Stimulated activated naive CD8-positive, alpha-beta T cell treated with anti-CD3 and anti-CD28 coated beads, Interleukin-15, Interleukin-2, amounts not matched to agents 100 U/mL and 50 U/mL, for 24 hours (primary cell): ENCODE results near the gene PTPRT.
"Not testable (repeated sequence)": the region's sequence is repeated elsewhere in the genome, so short reads cannot be mapped to it uniquely, and the experiment has no call there.

ENCODE experiments used
- ATAC-seq: fragments of 150-1000 bp; cut with Tn5 transposase; one replicate; pipeline ENCODE4 v1.10.0; 2021
- DNase-seq: peaks from one replicate; pipeline ENCODE4 v3.0.0; 2021

The PTPRT gene

GRCh38 chr20:42910808-42911207, 278.9 kb downstream of the PTPRT start:
- not testable (repeated sequence) for DNase-seq, ATAC-seq

GRCh38 chr20:42907730-42908129, 282.0 kb downstream of the PTPRT start:
- ATAC-seq = no peak
- DNase-seq = no peak

GRCh38 chr20:42906120-42906519, 283.6 kb downstream of the PTPRT start:
- DNase-seq (no peak), ATAC-seq (no peak)

GRCh38 chr20:42902509-42902908, 287.2 kb downstream of the PTPRT start:
- DNase-seq (no peak), ATAC-seq (no peak)

GRCh38 chr20:42901689-42902440, 287.8 kb downstream of the PTPRT start:
- ATAC-seq (no peak), DNase-seq (no peak)

GRCh38 chr20:42900764-42901163, 288.9 kb downstream of the PTPRT start:
- not testable (repeated sequence) for ATAC-seq, DNase-seq

GRCh38 chr20:42895020-42895419, 294.7 kb downstream of the PTPRT start:
- no peak for DNase-seq
- no peak for ATAC-seq

- ATAC-seq = no peak
- DNase-seq = no peak
Observed at GRCh38 chr20:42894483-42894882, 295.2 kb downstream of the PTPRT start.

GRCh38 chr20:42889517-42889916, 300.2 kb downstream of the PTPRT start:
- DNase-seq = no peak
- ATAC-seq = no peak

GRCh38 chr20:42887281-42887680, 302.4 kb downstream of the PTPRT start:
- no peak for ATAC-seq
- DNase-seq = no peak

GRCh38 chr20:42886801-42887200, 302.9 kb downstream of the PTPRT start:
- ATAC-seq = no peak
- no peak for DNase-seq

- DNase-seq (no peak), ATAC-seq (no peak)
Observed at GRCh38 chr20:42886046-42886445, 303.7 kb downstream of the PTPRT start.

- no peak for ATAC-seq
- no peak for DNase-seq
Observed at GRCh38 chr20:42875581-42875980, 314.1 kb downstream of the PTPRT start.

GRCh38 chr20:42873259-42873658, 316.4 kb downstream of the PTPRT start:
- ATAC-seq = no peak
- no peak for DNase-seq

- DNase-seq (no peak), ATAC-seq (no peak)
Observed at GRCh38 chr20:42864116-42864515, 325.6 kb downstream of the PTPRT start.

GRCh38 chr20:42862446-42862845, 327.3 kb downstream of the PTPRT start:
- no peak for ATAC-seq

GRCh38 chr20:42857446-42857845, 332.3 kb downstream of the PTPRT start:
- DNase-seq = no peak
- no peak for ATAC-seq

More at GRCh38 chr20:42862446-42862845, 327.3 kb downstream of the PTPRT start:
- no peak for DNase-seq

GRCh38 chr20:42855896-42856295, 333.8 kb downstream of the PTPRT start:
- ATAC-seq (no peak), DNase-seq (no peak)

GRCh38 chr20:42852691-42853090, 337.0 kb downstream of the PTPRT start:
- ATAC-seq (no peak), DNase-seq (no peak)

GRCh38 chr20:42846784-42847490, 342.8 kb downstream of the PTPRT start:
- ATAC-seq = no peak
- DNase-seq = no peak

GRCh38 chr20:42844751-42845150, 345.0 kb downstream of the PTPRT start:
- ATAC-seq = no peak
- DNase-seq = no peak

GRCh38 chr20:42837456-42837855, 352.2 kb downstream of the PTPRT start:
- ATAC-seq = no peak
- no peak for DNase-seq

GRCh38 chr20:42836339-42836738, 353.4 kb downstream of the PTPRT start:
- DNase-seq (no peak), ATAC-seq (no peak)

GRCh38 chr20:42807876-42808275, 381.8 kb downstream of the PTPRT start:
- no peak for DNase-seq

More at GRCh38 chr20:42807876-42808275, 381.8 kb downstream of the PTPRT start:
- no peak for ATAC-seq
